ENCODE results near the gene SYNGR1.

Gene SYNGR1

DNA sequence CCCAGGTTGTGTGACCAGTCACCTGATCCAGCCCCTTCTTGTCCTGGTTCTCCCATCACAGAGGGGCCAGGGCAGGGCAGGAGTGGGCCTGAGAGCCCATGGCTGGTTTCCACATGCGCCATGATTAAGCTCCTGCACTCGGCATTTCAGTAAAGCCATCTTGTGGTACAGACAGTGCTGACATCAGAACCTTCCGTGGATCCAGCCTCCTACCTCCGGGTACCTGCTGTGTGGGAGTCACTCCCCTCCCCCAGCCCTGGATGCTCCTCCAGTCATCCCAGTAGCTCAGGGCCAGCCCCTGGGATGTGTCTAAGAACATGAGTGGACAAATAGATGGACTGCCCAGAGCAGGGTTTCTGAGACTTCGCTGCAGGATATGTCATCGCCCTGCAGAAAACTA lies 84.9 kb downstream of the SYNGR1 start:
- TF ChIP-seq CREB1 (IDR thresholded peaks at IDR 0.05; ENCODE audit: low read depth) (no peak), RAD21 (IDR thresholded peaks at IDR 0.05; ENCODE audit: low read depth) (no peak), FOXM1 (IDR thresholded peaks at IDR 0.05; ENCODE audit: borderline replicate concordance, low read depth) (no peak), TAF1 (IDR thresholded peaks at IDR 0.05; ENCODE audit: low read depth) (no peak), CEBPB (IDR thresholded peaks at IDR 0.05) (no peak), NFIC (IDR thresholded peaks at IDR 0.05) (no peak), YY1 (IDR thresholded peaks at IDR 0.05; ENCODE audit: low read depth) (no peak), EGR1 (IDR thresholded peaks at IDR 0.05) (no peak)
- TF ChIP-seq, protein P1, sequence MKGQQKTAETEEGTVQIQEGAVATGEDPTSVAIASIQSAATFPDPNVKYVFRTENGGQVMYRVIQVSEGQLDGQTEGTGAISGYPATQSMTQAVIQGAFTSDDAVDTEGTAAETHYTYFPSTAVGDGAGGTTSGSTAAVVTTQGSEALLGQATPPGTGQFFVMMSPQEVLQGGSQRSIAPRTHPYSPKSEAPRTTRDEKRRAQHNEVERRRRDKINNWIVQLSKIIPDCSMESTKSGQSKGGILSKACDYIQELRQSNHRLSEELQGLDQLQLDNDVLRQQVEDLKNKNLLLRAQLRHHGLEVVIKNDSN (IDR thresholded peaks at IDR 0.05): no peak
- TF ChIP-seq, protein P2, sequence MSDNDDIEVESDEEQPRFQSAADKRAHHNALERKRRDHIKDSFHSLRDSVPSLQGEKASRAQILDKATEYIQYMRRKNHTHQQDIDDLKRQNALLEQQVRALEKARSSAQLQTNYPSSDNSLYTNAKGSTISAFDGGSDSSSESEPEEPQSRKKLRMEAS (IDR thresholded peaks at IDR 0.05): no peak
